GM10266 (cell line): ENCODE measurements around the gene VPS11.

Source experiments
- DNase-seq: peaks from one replicate; pipeline ENCODE4 v3.0.0; 2012; ENCODE audit errors: extremely low spot score
- CTCF ChIP-seq: IDR thresholded peaks from 2 replicates; pipeline ENCODE4 v1.5.1; 2012; ENCODE audit warnings: mild to moderate bottlenecking, low read depth; ENCODE audit not compliant: control insufficient read depth, insufficient read depth; ENCODE audit errors: missing control alignments

Gene VPS11

GRCh38 chr11:119114351-119114750, 46.7 kb downstream of the VPS11 start:
- TF ChIP-seq CTCF, result no peak
- DNase-seq, result no peak

- no peak for DNase-seq
- no peak for TF ChIP-seq CTCF
Observed at GRCh38 chr11:119115484-119116234, 48.0 kb downstream of the VPS11 start.

GRCh38 chr11:119116235-119116594, 48.6 kb downstream of the VPS11 start:
- no peak for DNase-seq
- TF ChIP-seq CTCF, result no peak

- no peak for TF ChIP-seq CTCF
- DNase-seq, result no peak
Observed at GRCh38 chr11:119116601-119117000, 49.0 kb downstream of the VPS11 start.

- no peak for TF ChIP-seq CTCF
- DNase-seq, result no peak
Observed at GRCh38 chr11:119117004-119117706, 49.5 kb downstream of the VPS11 start.

GRCh38 chr11:119118227-119118626, 50.6 kb downstream of the VPS11 start:
- TF ChIP-seq CTCF, result no peak

GRCh38 chr11:119118946-119119345, 51.3 kb downstream of the VPS11 start:
- TF ChIP-seq CTCF, result no peak
- DNase-seq, result no peak

More at GRCh38 chr11:119118227-119118626, 50.6 kb downstream of the VPS11 start:
- no peak for DNase-seq
